HG03097 (cell line): ENCODE results near the gene NELL2.
"Not testable (repeated sequence)": the region's sequence is repeated elsewhere in the genome, so short reads cannot be mapped to it uniquely, and the experiment has no call there.

Source experiments
- ATAC-seq: cut with Tn5 transposase; IDR thresholded peaks from one replicate; pipeline ENCODE4 v1.9.1; 2021; ENCODE audit not compliant: unreplicated experiment, low FRiP score

The NELL2 gene

DNA sequence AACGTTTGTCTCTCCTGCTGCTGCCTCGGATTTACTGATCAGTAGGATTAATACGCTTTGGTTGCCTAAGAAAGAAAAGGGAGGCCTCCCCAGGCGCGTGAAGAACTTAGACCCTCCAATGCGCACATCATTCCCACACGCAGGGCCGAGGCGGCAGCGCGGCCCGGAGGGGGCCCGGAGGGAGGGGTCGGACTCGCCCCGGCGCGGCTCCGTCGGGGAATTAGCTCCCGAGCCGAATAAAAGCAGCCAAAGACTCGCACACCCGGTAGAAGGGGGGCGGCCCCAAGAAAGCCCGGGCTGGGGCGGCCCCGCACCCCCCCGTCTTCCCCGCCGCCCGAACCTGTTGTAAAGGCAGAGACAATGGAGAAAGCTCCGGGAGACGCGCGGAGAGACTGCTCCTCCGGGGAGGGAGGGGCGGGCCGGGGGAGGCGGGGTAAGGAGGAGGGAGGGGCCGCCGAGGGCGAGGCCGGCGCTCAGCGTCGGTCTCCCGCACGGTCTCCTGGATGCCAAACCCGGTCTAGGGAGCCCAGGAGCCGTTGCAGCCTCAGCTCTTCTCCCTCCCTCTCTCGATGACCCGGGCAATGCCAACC, at the start of gene NELL2:
TSS of gene NELL2 (minus strand) at position 362 of the 590 bp plus-strand sequence. CDS start 446 bp downstream, outside the sequence.
- no peak for ATAC-seq

GRCh38 chr12:44921736-44922135, 45.6 kb upstream of the NELL2 start:
- ATAC-seq: no peak

DNA sequence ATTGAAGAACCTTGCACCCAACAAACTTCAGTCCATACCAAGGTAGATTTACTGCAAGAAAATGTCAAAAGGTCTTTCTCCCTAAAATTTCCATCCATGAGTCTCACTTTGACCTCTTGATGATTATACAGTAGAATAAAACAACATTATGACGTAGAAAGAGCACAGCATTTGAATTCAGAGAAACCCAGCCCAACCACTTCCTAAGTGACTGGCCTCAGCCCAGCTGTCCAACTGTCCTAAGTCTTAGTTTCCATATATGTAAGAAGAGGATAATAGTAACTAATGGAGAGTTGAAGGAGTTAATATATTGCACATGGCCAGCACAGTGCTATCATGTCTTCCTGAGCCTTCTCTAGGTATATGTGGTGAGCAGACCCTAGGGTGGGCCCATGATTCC, 41.0 kb upstream of the NELL2 start:
- ATAC-seq: no peak

DNA sequence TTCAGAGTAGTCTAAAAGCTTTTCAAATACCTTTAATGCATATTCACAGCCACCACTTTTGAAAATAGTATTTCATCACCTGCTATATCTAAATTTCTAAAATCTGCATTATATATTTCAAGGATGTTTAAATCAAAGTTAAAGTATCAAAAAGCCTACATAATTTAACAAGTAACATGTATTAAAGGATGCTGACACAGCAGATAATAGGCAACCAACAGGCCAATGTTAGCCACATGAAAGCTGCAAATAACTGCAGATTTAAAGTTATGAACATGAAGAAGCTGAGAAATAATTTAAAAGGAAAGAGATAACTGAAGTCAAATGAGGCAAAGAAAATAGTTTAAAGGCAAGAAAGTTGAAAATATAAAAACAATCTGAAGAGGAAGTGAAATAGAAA, 39.8 kb upstream of the NELL2 start:
- no peak for ATAC-seq

DNA sequence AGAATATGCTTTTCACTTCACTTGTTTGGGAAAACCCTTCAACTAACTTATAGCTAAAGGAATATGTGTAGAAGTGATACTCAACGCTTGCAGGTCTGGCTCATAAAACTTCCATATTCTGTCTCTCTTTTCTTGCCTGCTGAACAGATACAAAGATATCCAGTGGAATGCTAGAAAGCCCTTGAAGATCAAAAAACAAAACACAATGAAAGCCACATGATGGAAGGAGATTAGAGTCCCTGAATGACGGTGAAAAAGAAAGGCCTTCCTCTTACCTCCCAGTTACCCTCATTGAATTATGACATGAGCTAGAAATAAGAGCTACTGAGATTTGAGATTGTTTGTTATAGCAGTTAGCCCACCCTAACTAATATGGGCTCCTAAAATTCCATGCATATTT, 28.2 kb upstream of the NELL2 start:
- ATAC-seq: no peak

DNA sequence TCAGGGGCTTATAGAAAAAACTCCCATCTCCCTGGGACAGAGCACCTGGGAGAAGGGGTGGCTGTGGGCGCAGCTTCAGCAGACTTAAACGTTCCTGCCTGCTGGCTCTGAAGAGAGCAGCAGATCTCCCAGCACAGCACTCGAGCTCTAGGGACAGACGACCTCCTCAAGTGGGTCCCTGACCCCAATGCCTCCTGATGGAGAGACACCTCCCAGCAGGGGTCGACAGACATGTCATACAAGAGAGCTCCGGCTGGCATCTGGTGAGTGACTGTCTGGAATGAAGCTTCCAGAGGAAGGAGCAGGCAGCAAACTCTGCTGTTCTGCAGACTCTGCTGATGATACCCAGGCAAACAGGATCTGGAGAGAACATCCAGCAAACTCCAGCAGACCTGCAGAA, 22.0 kb upstream of the NELL2 start:
- ATAC-seq: not testable (repeated sequence)

GRCh38 chr12:44889926-44890325, 13.8 kb upstream of the NELL2 start:
- ATAC-seq: no peak

GRCh38 chr12:44889162-44889561, 13.0 kb upstream of the NELL2 start:
- ATAC-seq: no peak

DNA sequence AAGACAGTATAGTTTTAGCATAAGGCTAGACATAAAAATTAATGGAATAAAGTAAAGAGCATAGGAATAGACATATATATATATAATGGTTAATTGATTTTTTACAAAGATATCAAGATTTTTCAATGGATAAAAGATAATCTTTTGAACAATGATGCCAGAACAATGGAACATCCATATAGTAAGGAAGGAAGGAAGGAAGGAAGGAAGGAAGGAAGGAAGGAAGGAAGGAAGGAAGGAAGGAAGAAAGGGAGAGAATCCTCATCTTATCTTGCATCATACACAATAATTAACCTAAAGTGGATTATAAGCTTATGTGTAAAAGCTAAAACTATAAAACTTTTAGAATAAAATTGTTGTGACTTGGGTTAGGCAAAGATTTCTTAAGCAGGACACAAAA, 9.8 kb upstream of the NELL2 start:
- ATAC-seq: no peak

- ATAC-seq: no peak
Observed at GRCh38 chr12:44881197-44881596, 5.1 kb upstream of the NELL2 start.

- ATAC-seq: no peak
Observed at GRCh38 chr12:44876544-44877410, 662 bp upstream of the NELL2 start.

- no peak for ATAC-seq
Observed at GRCh38 chr12:44875417-44875953, 630 bp downstream of the NELL2 start.

- ATAC-seq: no peak
Observed at GRCh38 chr12:44874981-44875416, 1.1 kb downstream of the NELL2 start.

GRCh38 chr12:44873898-44874297, 2.2 kb downstream of the NELL2 start:
- no peak for ATAC-seq

DNA sequence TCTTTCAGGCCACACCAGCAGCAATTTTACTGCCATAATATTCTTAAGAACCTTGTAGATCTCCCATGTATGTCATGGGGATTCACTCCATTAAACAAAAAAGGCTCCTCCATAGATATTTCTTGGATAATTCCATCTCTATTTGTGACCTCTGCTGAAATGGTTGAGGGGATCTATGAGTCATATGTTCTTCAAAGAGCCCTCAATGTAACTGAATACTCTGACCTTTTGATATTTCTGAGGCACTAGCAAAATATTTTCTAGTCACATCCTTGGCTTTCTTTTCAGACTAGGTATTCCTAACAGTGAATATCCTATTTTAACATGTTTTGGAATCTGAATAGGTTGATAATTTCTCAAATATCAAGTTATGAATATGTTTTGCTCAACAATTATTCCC, 6.6 kb downstream of the NELL2 start:
- ATAC-seq: no peak

DNA sequence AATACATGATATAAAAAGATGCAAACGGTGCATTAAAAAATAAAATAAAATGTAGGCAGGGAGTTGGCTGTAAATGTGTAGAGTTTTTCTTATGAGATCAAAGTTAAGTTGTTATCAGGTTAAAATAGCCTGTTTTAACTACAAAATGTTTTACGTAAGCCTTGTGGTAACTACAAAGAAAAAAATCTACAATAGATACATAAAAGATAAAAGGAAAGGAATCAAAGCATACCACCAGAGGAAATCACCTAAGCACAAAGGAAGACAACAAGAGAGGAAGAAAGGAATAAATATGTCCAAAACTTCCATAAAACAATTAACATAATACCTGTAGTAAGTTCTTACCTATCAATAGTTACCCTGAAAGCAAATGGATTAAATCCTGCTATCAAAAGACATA, 12.2 kb downstream of the NELL2 start:
- ATAC-seq: no peak

- no peak for ATAC-seq
Observed at GRCh38 chr12:44859998-44860689, 16.0 kb downstream of the NELL2 start.

GRCh38 chr12:44858226-44858855, 17.8 kb downstream of the NELL2 start:
- ATAC-seq: no peak

DNA sequence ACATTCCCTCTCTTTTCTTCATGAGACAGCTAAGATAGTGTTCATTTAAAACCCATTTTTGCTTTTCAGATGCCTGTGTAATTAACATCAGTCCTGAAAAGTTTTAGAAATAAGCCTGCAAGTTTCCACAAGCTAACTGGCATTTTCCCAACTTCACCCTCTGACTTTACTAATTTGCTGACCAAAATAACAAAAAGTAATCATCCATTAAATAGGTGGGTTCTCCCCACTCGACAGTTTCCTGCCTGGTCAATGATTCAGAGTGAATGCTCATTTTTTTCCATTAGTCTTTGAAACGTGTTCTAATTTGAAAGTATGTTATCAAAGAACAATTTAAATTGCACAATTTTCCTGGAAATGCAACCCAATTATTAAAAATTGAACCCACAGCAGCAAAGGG, 23.6 kb downstream of the NELL2 start:
- no peak for ATAC-seq

GRCh38 chr12:44851586-44851985, 24.5 kb downstream of the NELL2 start:
- no peak for ATAC-seq

DNA sequence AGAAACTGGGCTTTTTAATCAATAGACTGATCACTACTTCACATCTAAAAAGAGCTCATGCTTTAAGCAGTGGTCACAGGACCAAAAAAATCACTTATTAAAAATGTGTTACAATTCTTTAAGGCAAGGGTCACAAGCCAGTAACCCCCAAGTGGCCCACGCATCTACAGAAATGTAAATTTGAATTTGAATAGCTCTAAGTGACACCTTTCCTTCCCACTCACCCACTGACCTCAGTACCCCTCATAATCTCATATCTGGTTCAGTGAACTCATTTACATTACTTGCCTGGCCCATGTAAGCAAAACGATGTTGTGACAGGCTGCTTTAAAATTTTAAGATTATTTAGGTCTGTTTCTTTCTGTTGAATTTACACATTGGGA, 27.4 kb downstream of the NELL2 start:
- peak; percentile 18 for ATAC-seq
